ENCODE results near the gene ZNF598. TPM values are rescaled to one million over a fixed set of nuclear protein-coding genes. Genes with fewer than 3 reads are reported as not detected.

Gene ZNF598
- total RNA-seq, 1 donor from 2014 or later = 14.5 TPM

- no peak overlapping the region for H3K27ac ChIP-seq (replicated peaks)
- no peaks in the 10 kb centered on the region for H3K27me3 ChIP-seq (ENCODE audit: low read depth)
- H3K4me3 ChIP-seq = no peak overlapping the region
- DNase-seq = no peak
- TF ChIP-seq, protein P1, sequence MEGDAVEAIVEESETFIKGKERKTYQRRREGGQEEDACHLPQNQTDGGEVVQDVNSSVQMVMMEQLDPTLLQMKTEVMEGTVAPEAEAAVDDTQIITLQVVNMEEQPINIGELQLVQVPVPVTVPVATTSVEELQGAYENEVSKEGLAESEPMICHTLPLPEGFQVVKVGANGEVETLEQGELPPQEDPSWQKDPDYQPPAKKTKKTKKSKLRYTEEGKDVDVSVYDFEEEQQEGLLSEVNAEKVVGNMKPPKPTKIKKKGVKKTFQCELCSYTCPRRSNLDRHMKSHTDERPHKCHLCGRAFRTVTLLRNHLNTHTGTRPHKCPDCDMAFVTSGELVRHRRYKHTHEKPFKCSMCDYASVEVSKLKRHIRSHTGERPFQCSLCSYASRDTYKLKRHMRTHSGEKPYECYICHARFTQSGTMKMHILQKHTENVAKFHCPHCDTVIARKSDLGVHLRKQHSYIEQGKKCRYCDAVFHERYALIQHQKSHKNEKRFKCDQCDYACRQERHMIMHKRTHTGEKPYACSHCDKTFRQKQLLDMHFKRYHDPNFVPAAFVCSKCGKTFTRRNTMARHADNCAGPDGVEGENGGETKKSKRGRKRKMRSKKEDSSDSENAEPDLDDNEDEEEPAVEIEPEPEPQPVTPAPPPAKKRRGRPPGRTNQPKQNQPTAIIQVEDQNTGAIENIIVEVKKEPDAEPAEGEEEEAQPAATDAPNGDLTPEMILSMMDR (IDR thresholded peaks at IDR 0.05; ENCODE audit: borderline replicate concordance) = no peak
- H3K4me1 ChIP-seq = peaks cover 67% of the 10 kb centered on the region
- peaks cover 34% of the 10 kb centered on the region for H3K36me3 ChIP-seq
- intact Hi-C loops (cut with micrococcal nuclease) = no loop called here
- H3K9me3 ChIP-seq (replicated peaks) = no peaks in the 10 kb centered on the region
Measured at GRCh38 chr16:2004795-2005517, 4.7 kb downstream of the ZNF598 start.

DNA sequence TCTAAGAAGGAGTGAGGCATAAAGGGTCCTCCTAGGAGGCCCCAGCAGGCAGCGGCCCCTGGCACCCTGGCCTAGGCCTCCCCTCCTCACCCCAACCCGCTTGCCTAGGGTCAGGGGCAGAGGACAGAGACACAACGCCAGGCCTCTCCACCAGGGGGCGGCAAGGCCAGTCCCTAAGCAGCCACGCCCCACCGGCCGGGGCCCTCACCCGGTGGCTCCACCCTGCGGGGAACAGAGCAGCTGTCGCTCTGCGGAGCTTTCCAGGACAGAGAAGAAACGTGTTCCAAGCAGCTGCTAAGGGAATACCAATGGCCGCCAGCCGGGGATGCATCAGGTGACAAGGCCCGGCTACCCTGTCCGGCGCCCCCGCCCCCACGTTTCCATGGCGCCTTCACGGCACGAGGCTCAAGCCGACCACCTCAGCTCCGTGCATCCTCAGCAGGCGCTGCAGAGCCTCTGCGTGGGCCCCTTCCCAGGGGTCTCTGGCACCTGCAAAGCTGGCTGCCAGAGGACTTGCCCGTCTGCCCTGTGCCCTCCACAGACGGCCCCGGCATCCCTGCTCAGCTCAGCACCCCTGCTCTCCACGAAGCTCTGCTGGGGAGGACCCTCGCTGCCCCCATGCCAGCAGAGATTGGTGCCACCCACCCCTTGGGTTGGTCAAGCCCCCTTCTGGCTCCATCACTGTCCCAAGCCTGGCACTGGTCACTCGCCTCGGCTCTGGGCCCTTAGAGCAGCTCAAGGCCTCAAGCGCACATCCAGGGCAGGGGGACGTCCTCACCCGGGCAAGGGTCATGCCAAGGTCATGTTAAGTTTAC is 5.6 kb downstream of the ZNF598 start:
- intact Hi-C loops (cut with micrococcal nuclease) = no loop called here
- Histone ChIP-seq H3K27me3 (ENCODE audit: low read depth) (no peaks in the 10 kb centered on the region), H3K4me1 (peaks cover 61% of the 10 kb centered on the region), H3K36me3 (peaks cover 43% of the 10 kb centered on the region), H3K27ac (replicated peaks) (peak overlapping the region; percentile 71), H3K9me3 (replicated peaks) (no peaks in the 10 kb centered on the region), H3K4me3 (peak overlapping the region; percentile 53)
- TF ChIP-seq, protein P1 (IDR thresholded peaks at IDR 0.05; ENCODE audit: borderline replicate concordance) = peak; percentile 98
- peak; percentile 90 for DNase-seq

DNA sequence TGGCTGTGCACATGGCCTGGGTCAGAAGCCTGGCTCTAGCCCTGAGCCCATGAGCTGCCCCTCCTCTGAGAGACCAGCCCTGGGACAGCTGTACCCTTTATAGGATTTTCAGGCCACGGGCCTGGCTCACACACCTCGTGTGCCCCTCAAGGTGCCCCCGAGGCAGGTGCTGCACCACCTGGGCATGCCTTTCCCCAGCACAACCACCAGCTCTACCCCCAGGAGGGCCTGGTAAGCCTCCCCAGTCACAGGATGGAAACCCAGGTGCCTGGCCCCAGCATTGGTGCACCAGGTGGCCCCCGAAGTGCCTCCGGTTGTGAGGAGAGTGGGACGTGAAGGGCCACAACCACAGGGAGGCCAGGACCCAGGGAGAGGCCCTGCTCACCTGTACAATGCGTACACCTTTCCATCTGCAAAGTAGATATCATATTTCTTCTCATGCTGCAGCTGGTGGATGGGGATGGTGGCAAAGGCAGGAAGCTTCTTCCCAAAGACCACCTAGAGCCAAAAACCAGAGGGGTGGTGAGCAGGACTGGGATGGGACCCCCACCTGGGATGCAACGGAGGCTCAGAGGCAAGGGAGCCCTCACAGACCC is 6.3 kb downstream of the ZNF598 start:
- Histone ChIP-seq H3K4me3 (no peak overlapping the region), H3K27me3 (ENCODE audit: low read depth) (no peaks in the 10 kb centered on the region), H3K9me3 (replicated peaks) (no peaks in the 10 kb centered on the region), H3K36me3 (peaks cover 50% of the 10 kb centered on the region), H3K4me1 (peaks cover 53% of the 10 kb centered on the region), H3K27ac (replicated peaks) (peak overlapping the region; percentile 71)
- DNase-seq = no peak
- TF ChIP-seq, protein P1 (IDR thresholded peaks at IDR 0.05; ENCODE audit: borderline replicate concordance) = no peak
- intact Hi-C loops (cut with micrococcal nuclease) = no loop called here

DNA sequence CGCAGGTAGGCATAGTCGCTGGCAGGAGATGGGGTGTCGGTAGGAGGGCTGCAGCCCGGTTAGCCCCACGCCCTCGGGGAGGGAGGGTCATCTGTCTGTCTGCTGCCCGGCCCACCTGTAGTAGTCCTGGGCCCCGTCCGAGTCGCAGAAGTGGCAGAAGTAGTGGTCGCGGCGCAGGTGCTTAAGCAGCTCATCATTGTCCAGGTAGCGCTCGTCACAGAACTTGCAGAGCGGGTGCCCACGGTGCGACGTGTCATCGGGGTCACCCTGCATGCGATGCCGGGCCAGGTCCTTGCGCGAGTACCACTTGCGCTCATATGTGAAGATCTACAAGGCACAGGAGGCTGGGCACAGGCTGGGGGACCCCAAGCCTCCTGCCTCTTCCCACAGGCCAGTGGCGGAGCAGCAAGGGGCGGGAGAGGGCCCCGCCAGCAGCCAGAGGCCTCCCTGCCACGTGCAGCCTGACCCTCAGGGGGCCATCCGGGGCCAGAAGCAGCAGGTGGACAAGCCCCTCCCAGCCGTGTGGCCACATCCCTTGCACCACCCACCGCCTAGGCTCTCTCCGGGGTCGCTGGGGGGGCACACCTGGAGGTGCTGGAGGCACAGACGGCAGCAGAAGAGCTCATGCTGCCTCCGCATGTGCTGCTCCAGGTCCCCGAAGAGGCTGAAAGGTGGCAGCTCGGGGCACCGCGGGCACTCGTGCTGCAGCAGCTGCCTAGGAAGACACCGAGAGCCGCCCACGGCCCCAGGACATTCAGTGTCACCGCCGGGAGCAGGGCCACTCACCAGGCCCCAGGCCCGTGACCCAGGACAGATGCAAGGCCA is 7.0 kb downstream of the ZNF598 start:
- H3K4me1 ChIP-seq = peaks cover 46% of the 10 kb centered on the region
- H3K36me3 ChIP-seq = peaks cover 57% of the 10 kb centered on the region
- H3K27me3 ChIP-seq (ENCODE audit: low read depth) = no peaks in the 10 kb centered on the region
- no peak for DNase-seq
- intact Hi-C loops (cut with micrococcal nuclease) = no loop called here
- H3K9me3 ChIP-seq (replicated peaks) = no peaks in the 10 kb centered on the region
- H3K4me3 ChIP-seq = no peak overlapping the region
- TF ChIP-seq, protein P1 (IDR thresholded peaks at IDR 0.05; ENCODE audit: borderline replicate concordance) = no peak
- H3K27ac ChIP-seq (replicated peaks) = no peak overlapping the region

Data from left ventricle myocardium inferior (tissue), 1 donor.